Mesothelial cell of epicardium (in vitro differentiated cells): ENCODE measurements around the gene ZZZ3. TPM values are rescaled to one million over a fixed set of nuclear protein-coding genes. Genes with fewer than 3 reads are reported as not detected.

ENCODE experiments used
- DNase-seq, 2 experiments: peaks; one replicate each; pipeline ENCODE4 v3.0.0; 2021; ENCODE audit warnings: low spot score in 2 of 2; ENCODE audit not compliant: unreplicated experiment in 2 of 2
- H3K27ac Mint-ChIP-seq: 2 replicates; pipeline ENCODE4 v1.8.0; 2021; ENCODE audit warnings: mixed read lengths
- H3K27me3 Mint-ChIP-seq: 2 replicates; pipeline ENCODE4 v1.8.0; 2021; ENCODE audit warnings: low read depth, mixed read lengths
- H3K36me3 Mint-ChIP-seq: 2 replicates; pipeline ENCODE4 v1.8.0; 2021; ENCODE audit warnings: mixed read lengths
- H3K4me1 Mint-ChIP-seq: 2 replicates; pipeline ENCODE4 v1.8.0; 2021; ENCODE audit warnings: mixed read lengths
- H3K4me3 Mint-ChIP-seq: 2 replicates; pipeline ENCODE4 v1.8.0; 2021; ENCODE audit warnings: mild to moderate bottlenecking, moderate library complexity, mixed read lengths
- H3K9me3 Mint-ChIP-seq: 2 replicates; pipeline ENCODE4 v1.8.0; 2021; ENCODE audit warnings: mixed read lengths
- total RNA-seq: library from RNA; stranded (reverse); gene quantifications from 3 replicates; pipeline ENCODE4 v1.2.1, GENCODE V29; 2021
- TF ChIP-seq, protein P1 (sequence below): fragments of 200-600 bp; sonication (generic); IDR thresholded peaks from one replicate; pipeline ENCODE4 v1.5.0; 2021; ENCODE audit warnings: antibody characterized with exemption; ENCODE audit not compliant: unreplicated experiment

Gene ZZZ3
- total RNA-seq, 1 donor from 2014 or later = 66.9 TPM

GRCh38 chr1:77642941-77643340 lies 39.5 kb downstream of the ZZZ3 start:
- H3K4me3 Mint-ChIP-seq = no peak overlapping the region
- DNase-seq = no peak

DNA sequence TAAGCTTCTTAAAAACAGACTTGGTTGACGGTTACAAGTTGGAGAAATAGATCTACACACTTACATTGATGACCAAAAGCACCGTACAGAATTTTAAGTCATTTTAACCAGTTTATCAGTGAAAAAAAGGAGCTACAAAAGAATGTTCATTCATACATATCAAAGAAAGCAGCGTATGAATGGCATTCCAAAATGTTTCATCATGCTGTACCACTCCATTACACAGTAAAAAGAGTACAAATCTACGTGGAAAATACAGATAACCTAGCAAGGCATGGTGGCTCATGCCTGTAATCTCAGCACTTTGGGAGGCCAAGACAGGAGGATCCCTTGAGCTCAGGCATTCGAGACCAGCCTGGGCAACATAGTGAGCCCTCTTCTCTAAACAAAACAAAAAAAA lies 40.3 kb downstream of the ZZZ3 start:
- H3K27ac Mint-ChIP-seq = no peak overlapping the region
- H3K36me3 Mint-ChIP-seq = peaks cover 27% of the 10 kb centered on the region
- no peaks in the 10 kb centered on the region for H3K27me3 Mint-ChIP-seq
- TF ChIP-seq, protein P1, sequence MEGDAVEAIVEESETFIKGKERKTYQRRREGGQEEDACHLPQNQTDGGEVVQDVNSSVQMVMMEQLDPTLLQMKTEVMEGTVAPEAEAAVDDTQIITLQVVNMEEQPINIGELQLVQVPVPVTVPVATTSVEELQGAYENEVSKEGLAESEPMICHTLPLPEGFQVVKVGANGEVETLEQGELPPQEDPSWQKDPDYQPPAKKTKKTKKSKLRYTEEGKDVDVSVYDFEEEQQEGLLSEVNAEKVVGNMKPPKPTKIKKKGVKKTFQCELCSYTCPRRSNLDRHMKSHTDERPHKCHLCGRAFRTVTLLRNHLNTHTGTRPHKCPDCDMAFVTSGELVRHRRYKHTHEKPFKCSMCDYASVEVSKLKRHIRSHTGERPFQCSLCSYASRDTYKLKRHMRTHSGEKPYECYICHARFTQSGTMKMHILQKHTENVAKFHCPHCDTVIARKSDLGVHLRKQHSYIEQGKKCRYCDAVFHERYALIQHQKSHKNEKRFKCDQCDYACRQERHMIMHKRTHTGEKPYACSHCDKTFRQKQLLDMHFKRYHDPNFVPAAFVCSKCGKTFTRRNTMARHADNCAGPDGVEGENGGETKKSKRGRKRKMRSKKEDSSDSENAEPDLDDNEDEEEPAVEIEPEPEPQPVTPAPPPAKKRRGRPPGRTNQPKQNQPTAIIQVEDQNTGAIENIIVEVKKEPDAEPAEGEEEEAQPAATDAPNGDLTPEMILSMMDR = no peak
- no peaks in the 10 kb centered on the region for H3K4me1 Mint-ChIP-seq
- no peak for DNase-seq
- H3K9me3 Mint-ChIP-seq = peaks cover 8% of the 10 kb centered on the region
- H3K4me3 Mint-ChIP-seq = no peak overlapping the region

More at GRCh38 chr1:77642941-77643340, 39.5 kb downstream of the ZZZ3 start:
- no peaks in the 10 kb centered on the region for H3K4me1 Mint-ChIP-seq
- H3K27ac Mint-ChIP-seq = no peak overlapping the region
- peaks cover 8% of the 10 kb centered on the region for H3K9me3 Mint-ChIP-seq
- no peaks in the 10 kb centered on the region for H3K27me3 Mint-ChIP-seq
- TF ChIP-seq, protein P1 = no peak
- peaks cover 29% of the 10 kb centered on the region for H3K36me3 Mint-ChIP-seq

GRCh38 chr1:77639557-77640069 lies 42.8 kb downstream of the ZZZ3 start:
- no peak overlapping the region for H3K27ac Mint-ChIP-seq
- H3K9me3 Mint-ChIP-seq = no peaks in the 10 kb centered on the region
- TF ChIP-seq, protein P1 = no peak
- no peaks in the 10 kb centered on the region for H3K27me3 Mint-ChIP-seq
- H3K4me1 Mint-ChIP-seq = no peaks in the 10 kb centered on the region
- peaks cover 13% of the 10 kb centered on the region for H3K36me3 Mint-ChIP-seq
- DNase-seq = no peak
- H3K4me3 Mint-ChIP-seq = no peak overlapping the region

- no peak overlapping the region for H3K4me3 Mint-ChIP-seq
- no peaks in the 10 kb centered on the region for H3K27me3 Mint-ChIP-seq
- H3K36me3 Mint-ChIP-seq = peaks cover 13% of the 10 kb centered on the region
- no peak overlapping the region for H3K27ac Mint-ChIP-seq
- TF ChIP-seq, protein P1 = no peak
- no peaks in the 10 kb centered on the region for H3K9me3 Mint-ChIP-seq
- no peaks in the 10 kb centered on the region for H3K4me1 Mint-ChIP-seq
- no peak for DNase-seq
Observed at GRCh38 chr1:77639056-77639455, 43.4 kb downstream of the ZZZ3 start.

DNA sequence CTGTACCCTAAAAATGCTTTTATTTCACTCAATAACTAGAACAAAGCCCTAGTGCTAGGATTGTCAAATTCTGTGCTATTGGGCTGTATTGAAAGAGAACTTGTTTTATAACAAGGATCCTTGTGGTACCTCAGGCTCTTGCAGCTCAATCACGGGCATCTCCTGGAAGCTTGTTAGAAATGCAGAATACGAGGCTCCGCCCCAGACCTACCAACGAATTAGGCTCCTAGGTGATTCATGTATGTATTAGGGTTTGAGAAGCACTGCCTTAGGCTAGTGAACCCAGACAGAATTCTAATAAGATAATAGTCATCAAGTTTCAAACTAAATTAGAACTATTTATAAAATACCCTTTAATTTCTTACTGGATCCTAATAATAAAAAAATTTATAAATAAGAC lies 45.6 kb downstream of the ZZZ3 start:
- no peak for DNase-seq

More for the DNA sequence above, 45.6 kb downstream of the ZZZ3 start:
- H3K4me3 Mint-ChIP-seq = no peak overlapping the region
- peaks cover 27% of the 10 kb centered on the region for H3K36me3 Mint-ChIP-seq
- H3K4me1 Mint-ChIP-seq = peaks cover 5% of the 10 kb centered on the region
- TF ChIP-seq, protein P1 = no peak
- H3K9me3 Mint-ChIP-seq = no peaks in the 10 kb centered on the region
- no peaks in the 10 kb centered on the region for H3K27me3 Mint-ChIP-seq
- no peak overlapping the region for H3K27ac Mint-ChIP-seq

Other genes starting within 250 kb of the ZZZ3 start
- 73.5 to 77.7 TPM (median 76.6 TPM) in 3 replicates for gene USP33, start 77.2 kb upstream of the ZZZ3 start, total RNA-seq
- gene MIGA1, start 97.0 kb upstream of the ZZZ3 start, total RNA-seq = 18.9 to 19.8 TPM (median 19.2 TPM) in 3 replicates
- 6.9 to 8.2 TPM (median 7.0 TPM) in 3 replicates for gene NEXN, start 206.0 kb upstream of the ZZZ3 start, total RNA-seq